Activated T-cell treated with anti-CD3 and anti-CD28 coated beads for 24 hours (primary cell): ENCODE results near the gene SLC35B4.

Experiments
- DNase-seq: peaks from one replicate; pipeline ENCODE4 v3.0.0-alpha.2; 2020; ENCODE audit warnings: low read depth

The SLC35B4 gene, protein sequence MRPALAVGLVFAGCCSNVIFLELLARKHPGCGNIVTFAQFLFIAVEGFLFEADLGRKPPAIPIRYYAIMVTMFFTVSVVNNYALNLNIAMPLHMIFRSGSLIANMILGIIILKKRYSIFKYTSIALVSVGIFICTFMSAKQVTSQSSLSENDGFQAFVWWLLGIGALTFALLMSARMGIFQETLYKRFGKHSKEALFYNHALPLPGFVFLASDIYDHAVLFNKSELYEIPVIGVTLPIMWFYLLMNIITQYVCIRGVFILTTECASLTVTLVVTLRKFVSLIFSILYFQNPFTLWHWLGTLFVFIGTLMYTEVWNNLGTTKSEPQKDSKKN

DNA sequence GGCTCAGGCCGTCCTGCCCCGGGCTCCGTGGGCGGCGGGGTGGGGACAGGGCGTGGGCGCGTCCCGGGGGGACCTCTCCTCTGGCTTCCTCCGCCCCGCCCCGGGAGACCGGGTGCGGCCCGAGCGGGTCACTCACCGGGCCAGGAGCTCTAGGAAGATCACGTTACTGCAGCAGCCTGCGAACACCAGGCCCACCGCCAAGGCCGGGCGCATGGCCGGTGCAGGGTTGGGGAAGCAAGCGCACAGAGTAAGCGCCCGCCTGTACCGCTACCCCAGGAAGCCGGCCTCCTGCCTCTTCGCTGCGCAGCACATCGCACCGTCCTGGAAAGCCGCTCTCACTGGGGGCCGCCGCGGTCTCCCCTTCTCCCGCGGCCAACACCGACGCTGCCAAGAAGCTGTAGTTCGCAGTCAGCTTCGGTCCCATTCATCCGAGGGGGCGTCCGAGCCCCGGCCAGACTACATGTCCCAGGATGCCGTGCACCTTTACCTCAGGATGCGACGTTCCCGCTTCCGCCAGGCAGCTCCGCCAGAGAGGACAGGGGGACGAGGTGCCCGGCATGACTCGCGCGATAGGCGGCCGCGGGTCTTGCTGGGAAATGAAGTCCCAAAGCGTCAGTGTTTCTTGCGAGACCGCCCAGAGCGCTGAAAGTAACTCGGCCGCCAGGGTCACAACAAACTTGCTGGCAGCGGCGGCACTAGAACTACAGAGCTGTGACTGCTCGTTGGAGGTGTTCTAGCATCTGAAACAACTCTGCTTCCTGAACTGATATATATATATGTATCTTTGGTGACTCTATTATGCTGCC lies at the start of gene SLC35B4:
Gene SLC35B4, minus strand, starts transcription at position 392 of the 806 bp plus-strand sequence. Its CDS starts 179 bp downstream, at position 213.
- DNase-seq = peak; percentile 91

DNA sequence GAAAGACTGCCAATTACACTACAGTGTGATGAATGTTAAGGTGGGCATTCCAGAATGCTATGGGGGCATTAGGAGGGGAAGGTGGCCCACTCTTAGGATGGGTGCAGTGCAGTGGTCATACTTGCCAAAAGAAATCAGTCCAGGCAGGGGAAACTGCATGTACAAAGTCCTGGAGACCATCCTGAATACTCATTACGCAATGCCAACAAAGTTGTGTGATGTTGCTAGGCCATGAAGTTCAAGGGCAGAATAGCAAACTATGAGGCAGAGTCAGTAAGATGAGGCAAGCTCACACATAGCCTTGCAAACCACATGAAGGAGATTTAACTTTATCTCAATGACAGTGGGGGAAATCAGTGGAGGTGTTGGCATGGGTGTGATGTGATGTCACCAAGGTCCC lies 49.8 kb upstream of the SLC35B4 start:
- no peak for DNase-seq

DNA sequence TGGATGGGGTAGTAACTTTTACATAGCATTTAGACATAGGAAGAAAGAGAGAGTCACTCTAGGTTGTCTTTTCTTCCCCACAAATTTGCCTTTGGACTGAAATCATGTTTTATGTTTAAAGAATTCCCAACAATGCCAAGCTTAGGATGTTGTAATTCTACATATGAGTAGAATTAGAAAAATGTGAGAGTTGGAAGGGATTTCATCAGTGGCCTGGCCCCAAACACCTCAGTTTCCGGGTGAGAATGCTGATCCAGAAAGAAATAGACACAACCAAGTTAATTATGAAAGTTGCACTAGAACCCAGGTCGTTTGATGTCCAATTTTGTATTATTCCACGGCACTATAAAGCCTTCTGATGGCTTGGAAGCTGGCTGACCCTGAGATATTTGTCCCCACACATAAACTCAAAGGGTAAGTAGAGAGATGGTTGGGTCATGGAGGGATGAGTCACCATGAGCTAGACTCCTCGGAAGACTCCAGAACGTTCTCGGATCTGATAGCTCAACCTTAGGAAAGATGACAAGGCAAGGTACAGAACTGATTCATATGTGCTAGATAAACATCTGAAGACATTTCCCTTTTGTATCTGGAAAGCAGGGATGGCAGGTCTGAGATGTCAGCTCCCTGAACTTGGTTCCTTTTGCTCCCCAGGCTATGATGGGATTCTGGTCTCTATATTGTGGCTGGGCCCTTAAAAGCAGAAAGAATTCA lies 48.8 kb upstream of the SLC35B4 start:
- DNase-seq = no peak

DNA sequence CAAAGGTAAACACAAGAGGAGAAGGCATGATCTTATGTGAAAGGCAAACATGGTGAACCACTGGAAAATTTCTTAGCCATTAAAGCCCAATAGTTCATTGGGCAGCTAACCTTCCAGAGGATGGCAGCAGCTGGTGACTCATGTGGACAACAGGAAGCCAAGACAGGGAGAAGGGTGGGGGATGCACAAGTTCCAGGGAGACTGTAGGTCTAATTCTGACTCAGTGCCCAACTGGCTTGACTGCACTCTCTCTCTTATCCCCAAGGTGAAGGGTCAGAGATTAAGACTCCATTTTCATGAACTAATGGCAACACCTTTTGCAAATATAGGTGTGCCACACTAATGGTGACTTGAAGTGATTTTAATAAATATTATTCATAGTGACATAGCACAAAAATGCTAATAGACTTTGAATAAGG lies 47.9 kb upstream of the SLC35B4 start:
- DNase-seq = no peak

DNA sequence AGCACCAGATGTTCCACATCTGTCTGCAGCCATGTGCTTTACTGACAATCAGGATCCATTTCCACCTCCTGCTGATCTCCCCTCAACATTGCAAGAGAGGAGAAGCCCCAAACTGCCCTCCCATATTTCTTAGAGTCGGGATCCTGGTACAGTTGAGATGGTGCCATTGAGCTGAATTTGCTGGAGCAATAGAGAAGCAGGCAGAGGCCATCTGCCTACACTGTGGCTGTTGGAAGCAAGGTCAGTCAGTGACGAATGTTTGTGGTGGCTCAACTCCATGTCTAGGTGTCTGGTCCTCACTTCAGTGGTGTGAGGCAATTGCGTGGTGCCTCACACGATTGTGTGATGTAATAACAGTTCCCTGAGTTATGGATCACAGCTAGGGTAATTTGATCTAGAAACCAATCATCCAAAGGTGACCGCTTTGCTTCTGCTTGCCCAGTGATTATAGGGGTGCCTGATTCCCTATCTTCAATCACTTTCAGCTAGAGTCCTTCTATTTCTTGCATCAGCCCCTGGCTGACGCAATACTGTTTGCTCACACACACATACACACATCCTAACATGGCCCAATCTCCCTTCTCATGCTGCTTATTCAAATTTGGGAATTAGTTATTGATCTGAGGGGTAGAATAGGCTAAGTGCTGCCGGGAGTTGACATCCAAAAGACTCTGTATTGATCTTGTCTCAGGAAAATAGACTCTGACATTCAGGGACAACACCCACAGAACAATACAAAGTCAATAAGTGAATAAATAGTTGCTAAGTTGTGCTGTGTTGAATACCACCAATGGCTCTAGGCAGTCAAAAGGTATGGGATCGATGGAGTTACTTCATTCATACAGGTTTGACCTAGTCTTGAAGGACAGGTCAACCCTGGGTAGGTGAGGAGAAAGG lies 46.1 kb upstream of the SLC35B4 start:
- DNase-seq = no peak

DNA sequence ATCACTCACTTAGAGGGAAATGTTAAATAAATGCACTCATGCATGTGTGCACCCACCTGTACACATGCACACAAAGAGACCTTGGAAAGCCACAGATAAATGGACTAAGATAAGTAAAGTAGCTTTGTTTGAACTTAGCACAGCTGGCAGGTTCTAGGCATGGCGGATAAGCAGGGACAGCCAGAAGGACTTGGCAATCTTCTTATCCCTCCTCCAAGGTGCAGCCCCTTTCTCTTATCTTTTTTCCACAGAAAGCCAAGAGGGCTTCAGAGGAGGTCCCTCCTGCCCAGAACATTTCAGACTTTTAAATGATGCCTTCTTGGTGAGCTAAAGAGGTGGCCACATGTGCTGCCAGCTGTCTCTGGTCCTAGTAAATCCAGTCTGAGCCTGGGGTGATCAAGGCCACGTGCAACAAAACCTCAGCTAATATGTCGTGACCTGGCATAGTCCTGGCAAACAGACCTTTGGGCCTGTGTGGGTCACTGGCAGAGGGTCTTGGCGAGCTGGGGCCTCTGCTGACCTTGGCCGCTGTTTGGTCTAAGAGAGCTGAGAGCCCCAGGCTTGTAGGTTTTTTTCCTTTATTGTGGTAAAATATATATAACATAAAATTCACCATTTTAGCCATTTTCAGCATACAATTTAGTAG lies 43.2 kb upstream of the SLC35B4 start:
- DNase-seq = no peak

DNA sequence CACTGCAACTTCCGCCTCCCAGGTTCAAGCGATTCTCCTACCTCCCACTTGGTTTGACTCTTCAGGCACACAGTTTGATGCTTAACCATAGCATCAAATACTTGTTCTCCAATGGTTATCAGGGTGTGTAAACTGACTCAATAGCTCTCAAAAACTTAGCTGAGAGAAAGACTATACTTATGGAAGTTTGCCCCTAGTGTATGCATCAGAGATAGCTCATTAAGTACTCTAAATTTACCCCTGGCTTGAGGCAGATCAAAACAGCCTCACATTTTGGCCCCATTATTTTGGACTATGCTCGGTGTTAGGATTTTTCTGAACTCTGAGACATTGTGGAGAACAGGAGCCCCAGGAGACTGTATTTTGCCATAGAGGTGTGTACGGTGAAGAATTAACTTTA lies 40.8 kb upstream of the SLC35B4 start:
- no peak for DNase-seq

DNA sequence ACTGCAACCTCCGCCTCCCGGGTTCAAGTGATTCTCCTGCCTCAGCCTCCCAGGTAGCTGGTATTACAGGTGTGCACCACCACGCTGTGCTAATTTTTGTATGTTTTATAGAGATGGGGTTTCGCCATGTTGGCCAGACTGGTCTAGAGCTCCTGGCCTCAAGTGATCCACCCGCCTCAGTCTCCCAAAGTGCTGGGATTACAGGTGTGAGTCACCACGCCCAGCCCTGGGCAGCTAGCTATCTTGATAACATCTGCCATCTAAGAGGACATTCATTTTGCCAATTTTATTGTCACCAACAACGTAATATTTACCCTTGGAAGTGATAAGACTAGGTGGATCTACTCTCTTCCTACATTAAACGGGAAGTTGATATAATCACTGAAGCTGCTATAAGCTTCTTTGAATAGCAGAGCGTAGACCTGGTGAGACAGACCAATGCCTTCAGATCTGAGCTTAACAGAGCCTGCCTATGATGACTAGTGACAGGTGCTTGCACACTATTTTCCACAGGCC lies 39.7 kb upstream of the SLC35B4 start:
- DNase-seq = no peak

DNA sequence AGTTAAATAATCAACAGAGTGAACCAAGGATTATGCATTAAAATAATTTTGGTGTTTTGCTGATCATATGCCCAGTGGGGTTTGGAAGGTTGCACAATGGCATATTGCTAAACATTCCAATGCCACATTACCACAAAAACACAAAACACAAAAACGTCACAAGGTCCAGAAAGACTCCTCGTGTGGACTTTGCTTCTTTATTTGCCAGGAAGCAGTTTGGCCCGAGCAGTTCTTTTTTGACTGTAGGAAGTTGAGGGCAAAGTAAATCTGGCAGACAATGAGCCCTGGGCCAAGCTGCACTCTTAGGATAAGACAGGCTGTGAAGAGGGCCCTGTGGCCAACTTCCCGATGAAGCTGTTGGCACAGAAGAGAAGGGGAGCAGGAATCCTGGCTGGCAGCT lies 39.2 kb upstream of the SLC35B4 start:
- no peak for DNase-seq

DNA sequence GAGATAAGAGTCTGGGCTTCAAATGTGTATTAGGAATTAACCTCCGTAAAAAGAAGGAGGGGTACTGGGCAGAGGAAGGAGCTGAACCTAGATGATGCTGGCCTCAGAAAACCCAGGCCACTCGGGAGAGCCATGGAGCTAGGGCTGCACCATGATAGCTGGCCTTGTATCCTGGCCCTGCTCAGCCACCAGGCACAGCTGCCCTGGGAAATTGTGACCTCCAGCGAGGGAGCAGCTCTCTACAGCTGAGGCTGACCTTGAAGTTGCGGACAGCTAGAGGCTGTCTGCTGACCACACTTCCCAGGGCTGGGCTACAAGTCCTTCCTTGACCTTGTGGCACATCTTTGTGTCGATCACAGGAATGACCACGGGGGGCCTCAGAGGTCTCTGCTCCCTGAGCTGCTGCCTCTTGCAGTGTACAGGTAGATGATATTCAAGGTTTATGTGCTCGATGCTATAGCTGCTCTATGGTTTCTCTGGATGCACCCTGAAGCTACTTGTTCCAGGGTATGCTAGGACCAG lies 38.3 kb upstream of the SLC35B4 start:
- DNase-seq = no peak

DNA sequence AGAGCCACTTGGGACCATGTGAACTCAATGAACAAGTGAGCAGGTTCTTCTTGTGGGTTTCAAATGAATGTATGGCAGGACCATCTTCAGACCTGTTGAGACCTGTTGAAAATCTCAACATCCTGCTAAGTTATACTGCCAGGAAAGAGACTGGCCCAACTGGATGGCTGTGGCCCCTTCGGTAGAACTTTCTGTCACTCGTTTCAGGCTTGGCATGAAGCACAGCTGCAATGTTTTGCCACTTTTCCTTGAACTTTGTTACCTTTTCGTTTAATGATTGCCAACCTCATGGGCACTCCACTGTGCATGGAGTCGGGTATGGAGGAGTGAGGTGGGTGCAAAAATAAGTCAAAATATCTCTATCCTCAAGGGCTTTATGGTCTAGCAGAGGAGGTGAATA lies 36.7 kb upstream of the SLC35B4 start:
- DNase-seq = no peak

DNA sequence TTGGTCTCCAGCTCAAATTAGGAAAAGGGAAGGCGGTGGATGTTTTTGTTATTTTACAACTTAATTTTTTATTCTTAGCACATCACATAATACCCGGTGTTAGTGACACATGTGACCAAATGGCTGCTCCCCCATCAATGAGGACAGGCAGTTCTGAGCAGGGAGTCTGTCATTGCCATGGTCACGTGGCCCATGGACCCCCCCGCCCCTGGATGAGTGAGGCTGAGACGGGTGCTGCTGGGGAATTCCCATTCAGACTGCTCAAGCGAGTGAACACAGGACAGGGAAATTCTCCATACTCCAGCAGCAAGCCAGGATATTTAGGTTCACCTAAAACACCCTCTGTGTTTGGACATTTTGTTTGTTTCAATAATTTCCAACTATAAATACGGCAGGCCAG lies 34.7 kb upstream of the SLC35B4 start:
- no peak for DNase-seq

DNA sequence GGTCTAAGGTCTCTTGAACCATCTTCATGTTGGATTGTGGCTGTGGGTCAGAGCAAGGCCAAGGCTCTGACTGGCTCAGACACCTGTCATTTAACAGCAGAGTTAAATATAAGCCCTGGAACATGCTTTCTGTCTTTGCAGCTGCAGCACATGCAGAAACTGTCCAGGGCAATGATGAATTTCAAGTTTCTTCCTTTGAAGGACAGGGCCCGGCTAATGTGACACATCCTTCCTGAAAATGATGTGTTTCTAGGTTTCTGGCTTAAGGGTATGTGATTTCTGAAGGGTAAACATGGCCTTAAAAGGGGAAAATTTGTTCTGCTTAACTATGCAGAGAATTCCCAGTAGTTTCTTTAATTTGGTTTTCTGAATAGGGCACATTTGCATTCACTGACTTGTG lies 34.0 kb upstream of the SLC35B4 start:
- DNase-seq = no peak

DNA sequence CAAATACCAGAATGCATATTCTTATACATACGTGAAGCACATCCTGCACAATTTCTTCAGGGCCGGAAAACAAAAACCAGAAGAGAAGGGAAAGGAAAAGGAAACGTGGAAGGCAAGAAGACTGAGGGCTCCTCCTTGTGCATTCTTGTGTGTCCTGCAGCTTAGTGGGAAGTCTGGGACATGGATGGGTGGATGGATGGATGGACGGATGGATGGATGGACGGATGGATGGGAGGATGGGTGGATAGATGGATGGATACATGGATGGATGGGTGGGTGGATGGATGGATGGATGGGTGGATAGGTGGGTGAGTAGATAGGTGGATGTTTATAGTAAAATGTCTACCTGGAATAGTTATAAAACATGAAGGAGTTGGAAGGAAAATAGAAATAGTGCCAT lies 30.8 kb upstream of the SLC35B4 start:
- no peak for DNase-seq

DNA sequence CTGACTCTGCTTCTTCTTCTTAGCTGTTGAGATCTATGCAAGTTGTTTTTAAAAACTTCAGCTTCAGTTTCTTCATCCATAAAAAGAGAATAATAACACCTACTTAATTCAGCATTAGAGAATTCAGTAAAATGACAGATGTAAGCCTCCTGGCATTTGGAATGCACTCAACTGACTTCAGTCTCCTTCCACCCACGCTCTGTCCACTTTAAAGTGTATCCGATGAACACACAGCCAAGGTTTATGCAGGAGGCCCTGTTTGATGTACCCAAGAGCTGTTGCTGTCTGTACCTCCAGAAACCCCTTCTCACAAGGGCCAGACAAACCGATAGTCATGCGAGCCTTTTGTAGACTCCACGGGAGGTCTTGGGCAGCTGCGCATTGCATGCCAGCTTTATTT lies 27.1 kb upstream of the SLC35B4 start:
- DNase-seq = no peak

DNA sequence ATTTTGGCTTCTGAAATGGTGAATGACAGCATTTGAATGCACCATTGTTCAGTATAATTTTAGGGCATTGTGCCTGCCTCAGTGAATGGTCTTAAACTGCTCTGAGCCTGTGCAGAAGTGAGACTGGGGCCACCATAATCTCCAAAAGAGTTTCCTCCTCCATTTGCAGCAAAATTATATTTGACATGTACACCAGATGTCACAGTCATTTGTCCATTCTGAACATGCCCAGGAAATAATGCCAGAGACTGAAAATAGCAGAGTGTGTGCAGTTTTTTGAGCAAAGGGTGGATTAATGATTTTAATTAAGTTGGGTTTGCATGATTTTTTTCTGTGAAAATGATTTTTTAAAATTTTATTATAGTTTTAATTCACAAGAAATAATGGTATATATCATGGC lies 26.4 kb upstream of the SLC35B4 start:
- DNase-seq = no peak

DNA sequence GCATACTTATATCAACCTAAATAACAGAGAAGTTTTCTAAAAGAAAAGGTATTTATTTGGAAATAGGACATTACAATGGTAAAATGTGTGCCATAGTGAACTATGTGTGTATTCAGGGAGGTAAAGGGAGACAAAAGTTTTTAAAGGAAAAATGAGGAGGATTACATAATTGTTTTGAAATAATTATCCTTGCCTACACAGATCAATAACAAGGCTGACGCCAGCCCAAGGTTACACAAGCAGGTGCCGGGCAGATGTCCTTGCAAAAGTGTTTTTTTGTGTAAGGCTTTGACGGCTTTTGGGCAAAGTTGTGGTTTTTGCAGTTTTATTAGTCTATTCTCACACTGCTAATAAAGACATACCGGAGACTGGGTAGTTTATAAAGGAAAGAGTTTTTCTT lies 22.7 kb upstream of the SLC35B4 start:
- no peak for DNase-seq

DNA sequence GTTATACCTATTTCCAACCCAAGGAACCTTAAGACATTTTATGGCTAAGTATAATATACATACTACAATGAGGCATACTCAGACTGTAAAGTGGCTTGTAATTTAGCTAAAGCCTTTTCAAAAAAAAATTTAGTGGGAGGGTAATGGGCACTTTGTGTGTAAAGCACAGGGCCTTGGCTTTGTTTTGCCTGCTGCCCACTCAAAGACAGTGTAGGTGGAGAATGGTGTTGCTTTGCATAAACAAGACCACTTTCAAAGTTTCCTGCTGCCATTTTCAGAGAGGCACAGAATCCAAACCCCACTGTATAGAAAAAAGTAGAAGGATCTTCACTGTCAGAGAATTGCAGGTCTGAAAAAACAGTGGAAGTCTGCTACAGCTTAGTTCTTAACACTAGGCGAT lies 21.2 kb upstream of the SLC35B4 start:
- no peak for DNase-seq

DNA sequence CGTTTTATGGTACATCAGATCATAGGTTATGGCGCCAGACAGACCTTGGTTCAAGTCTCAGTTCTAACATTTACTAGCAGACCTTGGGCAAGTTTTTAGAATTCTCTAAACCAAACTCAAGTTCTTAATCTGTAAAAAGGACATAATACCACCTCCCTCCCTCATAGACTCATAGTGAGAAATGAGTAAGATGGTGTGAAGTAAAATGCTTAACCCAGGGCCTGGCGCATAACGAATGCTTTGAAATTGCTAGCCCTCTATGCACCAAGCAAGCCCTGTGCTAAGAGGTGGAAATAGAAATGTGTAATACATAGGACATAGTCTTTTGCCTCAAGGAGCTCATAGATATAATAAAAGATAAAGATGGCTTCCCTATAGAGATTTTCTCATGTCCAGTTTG lies 17.7 kb upstream of the SLC35B4 start:
- DNase-seq = no peak

DNA sequence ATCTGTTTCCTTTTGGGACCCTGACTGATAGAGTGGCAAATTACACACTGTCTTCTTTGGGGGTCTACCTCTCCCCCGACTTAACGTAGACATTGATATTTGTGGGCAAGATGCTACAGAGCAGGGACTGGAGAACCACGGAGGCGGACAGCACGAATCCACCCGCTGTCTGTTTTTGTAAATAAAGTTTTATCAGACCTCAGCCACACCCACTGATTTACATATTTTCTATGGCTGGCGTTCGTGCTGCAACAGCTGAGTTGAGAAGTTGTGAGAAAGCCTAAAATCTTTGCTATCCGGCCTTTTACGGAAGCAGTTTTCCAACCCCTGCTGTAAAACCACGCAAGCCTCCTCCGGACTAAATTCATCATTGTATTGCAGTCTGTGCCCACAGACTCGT lies 17.2 kb upstream of the SLC35B4 start:
- no peak for DNase-seq

DNA sequence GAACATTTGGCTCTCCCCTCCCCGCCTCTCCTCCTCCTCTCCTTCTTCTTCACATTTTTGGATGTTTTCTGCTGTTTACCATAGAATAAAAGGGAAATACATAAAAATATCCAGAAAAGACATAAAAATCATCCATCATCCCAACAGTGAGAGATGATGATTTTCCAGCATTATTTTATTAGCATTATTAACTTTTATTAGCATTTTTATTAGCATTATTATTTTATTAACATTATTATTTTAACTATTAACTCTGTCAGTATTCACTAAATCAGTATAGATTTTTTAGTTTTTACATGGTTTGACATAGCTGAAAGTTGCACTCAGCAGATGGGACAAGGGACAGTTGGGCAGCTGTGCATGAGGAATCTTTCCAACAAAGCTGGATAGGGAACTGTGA lies 16.2 kb upstream of the SLC35B4 start:
- DNase-seq = no peak
